Esophagus muscularis mucosa (tissue), 4 donors: Measurements from ENCODE around the gene TMEM63C.

ENCODE experiments used
- EP300 ChIP-seq: sonication (generic); formaldehyde crosslinking; IDR thresholded peaks from one replicate; pipeline ENCODE4 v1.6.1; 2017; ENCODE audit warnings: antibody characterized with exemption
- POLR2A ChIP-seq: fragments of 450-650 bp; IDR thresholded peaks from one replicate; pipeline ENCODE4 v1.6.1; 2017; ENCODE audit warnings: antibody characterized with exemption, moderate library complexity, mild to moderate bottlenecking, low read depth
- POLR2AphosphoS5 ChIP-seq, 2 donors: sonication (generic); formaldehyde crosslinking; IDR thresholded peaks; one replicate each; pipeline ENCODE4 v1.6.1; 2017; ENCODE audit warnings: antibody characterized with exemption in 2 of 2
- TF ChIP-seq, protein P1 (sequence below), 3 experiments: fragments of 200-600 bp in 2 of 3; fragments of 450-650 bp in 1 of 3; sonication (generic) in 2 of 3; IDR thresholded peaks; one replicate each; pipeline ENCODE4 v1.5.1; 2017 to 2019; ENCODE audit warnings: antibody characterized with exemption in 3 of 3, mild to moderate bottlenecking in 2 of 3, moderate library complexity in 1 of 3

DNA sequence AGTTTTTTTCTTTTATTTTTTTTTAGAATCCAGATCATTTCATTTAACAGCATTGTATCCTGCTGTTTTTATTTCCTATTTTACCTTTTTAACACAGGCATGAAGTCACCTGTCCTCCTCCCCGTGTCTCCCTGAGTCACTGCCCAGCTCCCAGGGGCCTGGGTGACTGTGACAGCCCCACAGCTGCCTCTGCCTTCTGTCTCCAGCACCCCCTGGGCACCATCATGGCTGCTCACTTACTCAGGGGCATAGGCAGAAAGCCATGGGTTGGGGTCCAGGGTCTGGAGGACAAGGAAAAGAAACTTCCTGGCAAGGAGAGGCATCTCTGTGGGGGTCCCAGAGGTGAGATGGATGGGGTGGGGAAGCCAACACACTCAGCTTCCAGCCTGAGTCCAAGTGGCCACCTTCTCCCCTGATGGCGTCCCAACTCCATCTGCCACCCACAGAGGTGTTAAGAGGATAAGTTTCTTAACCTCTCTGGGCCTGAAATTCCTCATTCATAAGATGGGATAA is 25.3 kb downstream of the TMEM63C start:
- TF ChIP-seq POLR2AphosphoS5 (IDR thresholded peaks at IDR 0.05) = no peak
- TF ChIP-seq, protein P1, sequence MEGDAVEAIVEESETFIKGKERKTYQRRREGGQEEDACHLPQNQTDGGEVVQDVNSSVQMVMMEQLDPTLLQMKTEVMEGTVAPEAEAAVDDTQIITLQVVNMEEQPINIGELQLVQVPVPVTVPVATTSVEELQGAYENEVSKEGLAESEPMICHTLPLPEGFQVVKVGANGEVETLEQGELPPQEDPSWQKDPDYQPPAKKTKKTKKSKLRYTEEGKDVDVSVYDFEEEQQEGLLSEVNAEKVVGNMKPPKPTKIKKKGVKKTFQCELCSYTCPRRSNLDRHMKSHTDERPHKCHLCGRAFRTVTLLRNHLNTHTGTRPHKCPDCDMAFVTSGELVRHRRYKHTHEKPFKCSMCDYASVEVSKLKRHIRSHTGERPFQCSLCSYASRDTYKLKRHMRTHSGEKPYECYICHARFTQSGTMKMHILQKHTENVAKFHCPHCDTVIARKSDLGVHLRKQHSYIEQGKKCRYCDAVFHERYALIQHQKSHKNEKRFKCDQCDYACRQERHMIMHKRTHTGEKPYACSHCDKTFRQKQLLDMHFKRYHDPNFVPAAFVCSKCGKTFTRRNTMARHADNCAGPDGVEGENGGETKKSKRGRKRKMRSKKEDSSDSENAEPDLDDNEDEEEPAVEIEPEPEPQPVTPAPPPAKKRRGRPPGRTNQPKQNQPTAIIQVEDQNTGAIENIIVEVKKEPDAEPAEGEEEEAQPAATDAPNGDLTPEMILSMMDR (IDR thresholded peaks at IDR 0.05) = no peak
- no peak for TF ChIP-seq POLR2A
- no peak for TF ChIP-seq EP300
